ENCODE data around the gene TTC22.

Gene TTC22

GRCh38 chr1:54808443-54809207 is 7.5 kb upstream of the TTC22 start:
- no peak for DNase-seq (ENCODE audit: low spot score)

- no peak for DNase-seq (ENCODE audit: low spot score)
Measured at GRCh38 chr1:54807756-54808155, 6.6 kb upstream of the TTC22 start.

GRCh38 chr1:54806931-54807611 is 5.9 kb upstream of the TTC22 start:
- no peak for DNase-seq (ENCODE audit: low spot score)

GRCh38 chr1:54805981-54806381 is 4.9 kb upstream of the TTC22 start:
- peak; percentile 39 for DNase-seq (ENCODE audit: low spot score)

GRCh38 chr1:54805466-54805865 is 4.3 kb upstream of the TTC22 start:
- no peak for DNase-seq (ENCODE audit: low spot score)

- no peak for DNase-seq (ENCODE audit: low spot score)
Measured at GRCh38 chr1:54804471-54805132, 3.5 kb upstream of the TTC22 start.

GRCh38 chr1:54803761-54804470 is 2.8 kb upstream of the TTC22 start:
- no peak for DNase-seq (ENCODE audit: low spot score)

- DNase-seq (ENCODE audit: low spot score): no peak
Measured at GRCh38 chr1:54800041-54800898, 853 bp downstream of the TTC22 start.

- no peak for DNase-seq (ENCODE audit: low spot score)
Measured at GRCh38 chr1:54798769-54799641, 2.1 kb downstream of the TTC22 start.

GRCh38 chr1:54798206-54798605 is 2.9 kb downstream of the TTC22 start:
- DNase-seq (ENCODE audit: low spot score): no peak

- DNase-seq (ENCODE audit: low spot score): no peak
Measured at GRCh38 chr1:54796902-54797301, 4.2 kb downstream of the TTC22 start.

GRCh38 chr1:54795841-54796468 is 5.2 kb downstream of the TTC22 start:
- DNase-seq (ENCODE audit: low spot score): peak; percentile 16

GRCh38 chr1:54795356-54795665 is 5.8 kb downstream of the TTC22 start:
- no peak for DNase-seq (ENCODE audit: low spot score)

- no peak for DNase-seq (ENCODE audit: low spot score)
Measured at GRCh38 chr1:54794451-54795355, 6.4 kb downstream of the TTC22 start.

GRCh38 chr1:54792686-54793282 is 8.3 kb downstream of the TTC22 start:
- peak; percentile 67 for DNase-seq (ENCODE audit: low spot score)

GRCh38 chr1:54791880-54792522 is 9.1 kb downstream of the TTC22 start:
- DNase-seq (ENCODE audit: low spot score): no peak

GRCh38 chr1:54788459-54788858 is 12.7 kb downstream of the TTC22 start:
- no peak for DNase-seq (ENCODE audit: low spot score)

- DNase-seq (ENCODE audit: low spot score): no peak
Measured at GRCh38 chr1:54787604-54788003, 13.5 kb downstream of the TTC22 start.
